HG03064 (cell line): ENCODE results near the gene STPG3.

Source experiments
- ATAC-seq: cut with Tn5 transposase; IDR thresholded peaks from one replicate; pipeline ENCODE4 v1.9.1; 2021; ENCODE audit warnings: low read depth; ENCODE audit not compliant: unreplicated experiment

STPG3 gene

DNA sequence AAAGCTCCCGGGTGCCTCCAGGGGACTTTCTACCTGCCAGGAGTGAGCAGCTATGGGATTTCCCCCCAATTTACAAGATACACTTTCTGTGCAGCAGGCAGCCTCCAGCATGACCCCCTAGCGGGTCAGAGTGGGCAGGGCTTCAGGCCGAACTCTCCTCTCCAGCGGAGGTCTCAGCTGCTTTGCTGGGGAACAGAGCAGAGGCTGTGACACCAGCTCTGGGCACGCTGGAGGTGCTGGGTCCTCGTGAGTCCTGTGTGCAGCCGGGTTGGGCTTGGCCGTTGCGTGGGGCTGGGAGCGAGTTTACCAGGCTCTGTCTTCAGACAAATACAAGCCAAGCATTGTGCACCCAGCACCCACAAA is 48.1 kb downstream of the STPG3 start:
- ATAC-seq: no peak

DNA sequence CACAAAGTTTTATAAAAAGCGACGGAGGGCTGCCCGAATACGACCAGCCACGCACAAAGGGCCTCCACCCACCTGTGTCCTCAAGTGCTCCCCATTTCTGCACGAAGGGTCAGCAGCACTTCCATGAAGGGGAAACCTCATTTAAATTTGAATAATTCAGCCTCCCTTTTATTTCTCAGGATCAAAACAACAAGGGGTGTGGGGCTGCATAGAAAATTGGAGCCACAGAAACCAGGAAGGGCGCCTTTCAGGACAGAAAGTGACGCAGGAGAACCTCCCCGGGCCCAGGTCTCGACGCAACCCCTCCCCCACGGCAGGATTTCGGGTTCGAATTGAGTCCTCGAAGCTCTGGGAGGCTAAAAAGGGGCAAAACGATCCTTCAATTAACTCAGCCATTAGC is 48.9 kb downstream of the STPG3 start:
- no peak for ATAC-seq

DNA sequence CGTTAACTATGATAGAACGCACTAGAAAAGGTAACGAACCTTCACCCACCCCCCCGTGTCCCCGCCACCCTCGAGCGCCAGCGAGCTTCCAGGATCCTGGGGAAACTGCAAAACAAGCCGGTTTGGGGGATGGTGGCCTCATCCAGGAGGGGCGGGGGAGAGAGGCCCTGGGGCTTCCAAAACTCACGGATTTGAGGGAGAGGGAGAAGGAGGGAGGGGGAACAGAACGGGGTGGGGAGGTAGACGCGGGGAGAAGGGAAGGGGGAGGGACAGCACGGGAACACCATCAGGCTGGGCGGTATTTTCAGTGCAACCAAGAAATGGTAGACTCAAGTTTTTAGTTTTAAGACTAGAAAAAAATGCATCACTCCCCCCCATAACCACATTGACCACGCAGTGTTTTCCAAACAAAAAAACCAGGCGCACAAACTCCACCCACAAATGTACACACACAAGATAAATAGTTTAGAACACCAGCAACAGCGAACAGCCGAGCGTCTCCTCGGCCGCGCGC is 49.5 kb downstream of the STPG3 start:
- no peak for ATAC-seq

DNA sequence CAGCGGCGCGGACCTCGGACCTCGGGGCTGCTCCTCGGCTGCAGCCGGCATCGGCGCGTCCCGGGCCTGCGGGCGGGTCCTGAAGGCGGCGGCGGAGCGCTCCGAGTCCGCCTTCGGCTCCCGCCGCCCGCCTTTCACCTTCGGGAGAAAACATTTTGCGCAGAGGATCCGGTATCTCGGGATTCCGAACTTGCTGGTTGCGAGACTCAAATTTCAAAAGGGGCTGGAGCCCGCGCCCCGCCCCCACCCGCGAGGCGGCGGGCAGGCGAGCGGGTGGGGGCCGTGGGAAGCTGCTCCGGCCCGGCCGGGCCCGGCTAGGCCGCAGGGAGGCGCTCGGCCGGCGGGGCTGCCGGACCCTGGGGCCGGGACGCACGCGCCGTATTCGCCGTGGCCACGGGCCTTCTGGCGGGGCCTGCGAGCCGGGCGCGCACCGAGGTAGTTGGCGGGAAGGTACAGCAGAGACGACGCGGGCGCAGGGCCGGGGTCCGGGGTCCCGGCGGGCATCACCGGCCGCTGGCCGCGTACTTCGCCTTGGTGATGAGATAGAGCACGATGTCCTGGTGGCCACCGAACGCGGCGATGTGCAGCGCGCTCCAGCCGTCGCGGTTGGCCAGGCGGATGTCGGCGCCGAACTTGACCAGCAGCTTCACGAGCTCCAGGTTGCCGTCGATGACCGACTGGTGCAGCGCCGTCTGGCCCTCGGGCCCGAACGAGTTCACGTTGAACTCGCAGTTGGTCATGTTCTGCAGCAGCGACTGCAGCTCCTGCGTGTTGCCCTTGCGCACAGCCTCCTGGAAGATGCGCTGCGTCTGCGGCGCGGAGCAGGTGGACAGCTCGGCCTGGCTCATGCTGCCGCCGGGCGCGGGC is 50.2 kb downstream of the STPG3 start:
- ATAC-seq: no peak

DNA sequence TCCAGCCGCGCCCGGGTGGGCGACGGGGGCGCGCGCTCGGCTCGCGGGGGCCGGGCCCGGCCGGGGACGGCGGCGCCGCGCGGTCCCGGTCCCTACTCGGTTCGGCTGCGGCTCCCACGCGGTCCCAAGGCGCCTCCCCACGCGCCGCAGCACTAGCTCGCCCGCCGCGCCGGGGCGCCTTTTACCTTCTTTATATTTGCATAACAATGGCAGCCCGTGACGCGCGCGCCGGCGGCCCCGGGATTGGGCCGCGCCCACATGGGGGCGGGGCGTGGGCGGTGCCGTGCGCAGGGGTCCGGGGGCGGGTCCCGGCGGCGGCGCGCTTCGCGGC is 51.0 kb downstream of the STPG3 start, which contains the start of gene NRARP:
TSS of gene NRARP (minus strand) at position 154 of the 331 bp plus-strand sequence. CDS start 343 bp downstream, outside the sequence.
- ATAC-seq: peak; percentile 48

DNA sequence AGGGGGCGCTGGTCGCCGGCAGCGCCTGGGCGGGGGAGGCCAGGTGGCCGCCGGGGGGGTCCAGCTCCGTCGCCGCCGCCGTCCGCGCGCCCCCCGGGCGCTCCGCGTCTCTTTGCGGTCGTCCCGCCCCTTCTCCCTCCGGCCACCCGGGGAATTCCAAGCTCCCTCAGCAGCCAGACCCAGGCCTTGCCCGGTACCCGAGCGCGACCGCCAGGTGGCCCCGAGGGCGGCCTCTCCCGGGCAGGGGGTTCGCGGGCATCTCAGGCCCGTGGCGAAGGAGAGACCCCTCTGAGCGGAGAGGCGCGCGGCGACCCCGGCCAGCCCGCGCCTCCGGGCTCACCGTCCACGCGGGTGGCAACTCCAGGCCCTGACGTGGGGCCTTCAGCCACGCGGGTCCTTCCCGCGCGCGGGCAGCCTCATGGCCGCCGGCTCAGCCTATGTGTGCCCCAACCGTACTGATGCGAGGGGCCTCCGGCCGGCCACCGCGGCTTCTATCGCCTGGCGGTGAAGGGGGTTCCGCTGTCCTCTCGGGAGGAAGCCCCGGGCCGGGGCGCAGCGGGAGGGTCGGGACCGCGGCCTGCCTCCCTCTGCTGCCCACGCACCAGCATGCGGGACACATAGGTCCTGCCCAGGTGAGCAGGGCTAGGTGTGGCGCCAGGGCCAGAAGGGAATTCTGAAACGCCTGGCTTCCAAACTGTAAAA is 51.5 kb downstream of the STPG3 start:
- peak; percentile 32 for ATAC-seq
